Endodermal cell (in vitro differentiated cells): ENCODE data around the gene ETV7. TPM values are rescaled to one million over a fixed set of nuclear protein-coding genes. Genes with fewer than 3 reads are reported as not detected.
A peak's percentile ranks its signal among the peaks of the same experiment; 100 is the strongest.

ENCODE experiments used
- DNase-seq: peaks from one replicate; pipeline ENCODE4 v3.0.0-alpha.2; 2017
- H3K27ac ChIP-seq: 2 replicates; pipeline ENCODE4 v1.5.1; 2013; ENCODE audit warnings: mild to moderate bottlenecking, low read depth, low read length, moderate library complexity
- H3K27me3 ChIP-seq: 2 replicates; pipeline ENCODE4 v1.6.1; 2013; ENCODE audit warnings: mild to moderate bottlenecking, low read length, moderate library complexity; ENCODE audit not compliant: insufficient read depth, control insufficient read depth, poor library complexity, severe bottlenecking
- H3K36me3 ChIP-seq: 2 replicates; pipeline ENCODE4 v1.7.0; 2013; ENCODE audit warnings: mild to moderate bottlenecking, low read length, moderate library complexity; ENCODE audit not compliant: control insufficient read depth, insufficient read depth
- H3K4me1 ChIP-seq: one replicate; pipeline ENCODE4 v1.7.0; 2013; ENCODE audit warnings: low read length; ENCODE audit not compliant: control insufficient read depth, insufficient read depth
- H3K4me3 ChIP-seq: 2 replicates; pipeline ENCODE4 v1.5.1; 2013; ENCODE audit warnings: mild to moderate bottlenecking, low read length, moderate library complexity
- H3K9ac ChIP-seq: 2 replicates; pipeline ENCODE4 v1.6.1; 2013; ENCODE audit warnings: mild to moderate bottlenecking, low read length, moderate library complexity; ENCODE audit not compliant: poor library complexity, severe bottlenecking; ENCODE audit errors: extremely low read depth
- H3K9me3 ChIP-seq: 2 replicates; pipeline ENCODE4 v1.6.1; 2013; ENCODE audit warnings: mild to moderate bottlenecking, low read length, moderate library complexity; ENCODE audit not compliant: control insufficient read depth
- H3K27ac Mint-ChIP-seq: 2 replicates; pipeline ENCODE4 v1.8.0; 2020; ENCODE audit warnings: mixed read lengths
- H3K27me3 Mint-ChIP-seq: 2 replicates; pipeline ENCODE4 v1.8.0; 2021; ENCODE audit warnings: mild to moderate bottlenecking, mixed read lengths; ENCODE audit not compliant: insufficient read depth
- H3K36me3 Mint-ChIP-seq: 2 replicates; pipeline ENCODE4 v1.8.0; 2020; ENCODE audit warnings: low read depth, mixed read lengths
- H3K4me1 Mint-ChIP-seq: 2 replicates; pipeline ENCODE4 v1.8.0; 2020; ENCODE audit warnings: mixed read lengths
- H3K4me3 Mint-ChIP-seq: 2 replicates; pipeline ENCODE4 v1.8.0; 2020; ENCODE audit warnings: mild to moderate bottlenecking, moderate library complexity, mixed read lengths
- H3K9me3 Mint-ChIP-seq: 2 replicates; pipeline ENCODE4 v1.8.0; 2020; ENCODE audit warnings: mild to moderate bottlenecking, mixed read lengths
- WGBS, 2 experiments: methylation state at CpG; one replicate each; pipeline versions ENCODE4 v1.1.5 to v1.1.7; 2013; ENCODE audit warnings: missing lambda C conversion rate in 2 of 2, mixed read lengths in 1 of 2; ENCODE audit not compliant: insufficient coverage in 1 of 2, insufficient read length in 1 of 2; 5-methylcytosine and 5-hydroxymethylcytosine counted together
- total RNA-seq, 2 donors: library from RNA; stranded (reverse); fragmentation: NEBNext Ultra II Directional in 1 of 2; extraction: Animal tissue kit (Norgen Biotek cat#: 25700) in 1 of 2; gene quantifications; 2 replicates in 1 of 2; 3 replicates in 1 of 2; pipeline ENCODE4 v1.2.1, GENCODE V29; 2021
- TF ChIP-seq, protein P1 (sequence below): fragments of 200-600 bp; sonication (generic); conservative IDR thresholded peaks from 2 replicates; pipeline ENCODE4 v1.5.0; 2021; ENCODE audit warnings: antibody characterized with exemption, mild to moderate bottlenecking

ETV7 gene
- total RNA-seq, 2 donors from 2014 or later, result 0.42 TPM

DNA sequence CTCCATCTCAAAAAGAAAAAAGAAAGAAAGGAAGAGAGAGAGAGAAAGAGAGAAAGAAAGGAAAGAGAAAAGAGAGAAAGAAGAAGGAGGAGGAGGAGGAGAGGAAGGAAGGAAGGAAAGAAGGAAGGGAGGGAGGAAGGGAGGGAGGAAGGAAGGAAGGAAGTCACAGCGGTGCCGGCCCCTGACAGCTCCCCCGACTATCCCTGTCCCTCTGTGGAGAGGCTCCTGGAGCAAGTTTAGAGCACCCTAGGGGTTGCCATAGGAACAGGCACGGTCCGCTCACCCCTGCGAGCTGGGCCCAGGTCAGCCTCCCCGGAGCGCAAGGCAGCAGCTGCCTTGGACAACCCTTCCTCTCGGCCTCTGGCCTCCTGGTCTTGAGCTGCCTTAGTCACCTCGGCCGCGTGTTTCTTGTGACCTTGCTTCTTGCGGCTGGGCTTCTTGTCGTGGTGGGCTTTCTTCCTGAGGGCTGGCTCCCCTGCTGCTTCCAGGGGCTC lies 57.6 kb downstream of the ETV7 start:
- 60 to 80% methylated on average over 11 to 14 of the region's 14 CpGs for WGBS, 2 experiments
- peaks cover 9% of the 10 kb centered on the region for H3K4me1 Mint-ChIP-seq

DNA sequence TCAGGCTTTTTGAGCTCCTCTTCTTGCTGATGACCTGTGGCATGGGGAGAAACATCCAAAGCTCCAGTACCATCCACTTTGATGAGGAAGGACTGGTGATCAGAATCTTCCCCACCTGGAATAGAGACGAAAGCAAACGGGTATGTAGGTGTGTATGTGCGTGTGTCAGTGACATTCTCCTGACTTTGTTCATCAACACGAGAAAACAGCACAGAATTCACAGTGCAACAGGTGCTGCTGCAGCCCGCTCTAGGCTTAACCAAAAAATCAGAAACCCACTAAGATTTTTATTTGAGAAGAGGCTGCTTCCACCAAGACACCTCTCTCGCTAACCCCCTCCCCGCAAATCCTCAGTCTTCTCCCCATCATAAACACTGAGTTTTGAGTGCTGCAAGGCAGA lies 58.9 kb downstream of the ETV7 start:
- H3K27ac ChIP-seq, result no peak overlapping the region
- no peaks in the 10 kb centered on the region for H3K4me1 ChIP-seq
- H3K4me3 ChIP-seq, result no peak overlapping the region
- H3K4me3 Mint-ChIP-seq, result no peak overlapping the region
- WGBS, 2 experiments, result 90 to 94% methylated on average over 3 to 7 of the region's 7 CpGs
- peaks cover 2% of the 10 kb centered on the region for H3K4me1 Mint-ChIP-seq
- H3K27me3 Mint-ChIP-seq, result peaks cover 4% of the 10 kb centered on the region
- H3K9ac ChIP-seq, result no peak overlapping the region
- no peaks in the 10 kb centered on the region for H3K36me3 Mint-ChIP-seq
- TF ChIP-seq, protein P1, sequence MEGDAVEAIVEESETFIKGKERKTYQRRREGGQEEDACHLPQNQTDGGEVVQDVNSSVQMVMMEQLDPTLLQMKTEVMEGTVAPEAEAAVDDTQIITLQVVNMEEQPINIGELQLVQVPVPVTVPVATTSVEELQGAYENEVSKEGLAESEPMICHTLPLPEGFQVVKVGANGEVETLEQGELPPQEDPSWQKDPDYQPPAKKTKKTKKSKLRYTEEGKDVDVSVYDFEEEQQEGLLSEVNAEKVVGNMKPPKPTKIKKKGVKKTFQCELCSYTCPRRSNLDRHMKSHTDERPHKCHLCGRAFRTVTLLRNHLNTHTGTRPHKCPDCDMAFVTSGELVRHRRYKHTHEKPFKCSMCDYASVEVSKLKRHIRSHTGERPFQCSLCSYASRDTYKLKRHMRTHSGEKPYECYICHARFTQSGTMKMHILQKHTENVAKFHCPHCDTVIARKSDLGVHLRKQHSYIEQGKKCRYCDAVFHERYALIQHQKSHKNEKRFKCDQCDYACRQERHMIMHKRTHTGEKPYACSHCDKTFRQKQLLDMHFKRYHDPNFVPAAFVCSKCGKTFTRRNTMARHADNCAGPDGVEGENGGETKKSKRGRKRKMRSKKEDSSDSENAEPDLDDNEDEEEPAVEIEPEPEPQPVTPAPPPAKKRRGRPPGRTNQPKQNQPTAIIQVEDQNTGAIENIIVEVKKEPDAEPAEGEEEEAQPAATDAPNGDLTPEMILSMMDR, result no peak
- no peak for DNase-seq
- H3K9me3 Mint-ChIP-seq, result no peaks in the 10 kb centered on the region
- no peak overlapping the region for H3K27ac Mint-ChIP-seq
- no peaks in the 10 kb centered on the region for H3K9me3 ChIP-seq
- H3K27me3 ChIP-seq, result peaks cover 10% of the 10 kb centered on the region
- H3K36me3 ChIP-seq, result no peaks in the 10 kb centered on the region

More for the DNA sequence above, 57.6 kb downstream of the ETV7 start:
- peak; percentile 78 for DNase-seq
- Histone ChIP-seq H3K4me3 (no peak overlapping the region), H3K36me3 (no peaks in the 10 kb centered on the region), H3K4me1 (no peaks in the 10 kb centered on the region), H3K9me3 (no peaks in the 10 kb centered on the region), H3K9ac (no peak overlapping the region), H3K27ac (no peak overlapping the region), H3K27me3 (peaks cover 10% of the 10 kb centered on the region)
- TF ChIP-seq, protein P1, result no peak
- Mint-ChIP-seq H3K9me3 (no peaks in the 10 kb centered on the region), H3K4me3 (no peak overlapping the region), H3K36me3 (no peaks in the 10 kb centered on the region), H3K27ac (no peak overlapping the region), H3K27me3 (peaks cover 10% of the 10 kb centered on the region)

DNA sequence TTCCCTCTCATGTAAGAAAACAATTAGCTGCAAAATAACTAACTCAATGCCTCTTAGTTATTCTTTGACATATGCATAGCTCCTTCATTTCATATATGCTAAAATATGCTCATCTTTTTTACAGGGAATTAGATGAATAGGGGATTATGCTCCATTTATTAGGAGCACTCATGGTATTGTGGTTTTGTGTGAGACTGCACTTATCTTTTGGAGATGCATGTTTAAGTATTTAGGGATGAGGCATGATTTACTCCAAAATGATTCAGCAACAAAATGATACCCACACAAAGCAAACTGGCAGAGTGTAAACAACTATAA lies 59.6 kb downstream of the ETV7 start:
- peaks cover 2% of the 10 kb centered on the region for H3K27me3 ChIP-seq
- TF ChIP-seq, protein P1, result no peak
- no peaks in the 10 kb centered on the region for H3K9me3 Mint-ChIP-seq
- no peaks in the 10 kb centered on the region for H3K36me3 Mint-ChIP-seq
- H3K36me3 ChIP-seq, result no peaks in the 10 kb centered on the region
- H3K27ac Mint-ChIP-seq, result no peak overlapping the region
- H3K4me3 ChIP-seq, result no peak overlapping the region
- H3K9me3 ChIP-seq, result no peaks in the 10 kb centered on the region
- peaks cover 2% of the 10 kb centered on the region for H3K4me1 Mint-ChIP-seq
- DNase-seq, result no peak
- no peak overlapping the region for H3K9ac ChIP-seq
- no peak overlapping the region for H3K27ac ChIP-seq
- peaks cover 4% of the 10 kb centered on the region for H3K27me3 Mint-ChIP-seq
- no peaks in the 10 kb centered on the region for H3K4me1 ChIP-seq
- no peak overlapping the region for H3K4me3 Mint-ChIP-seq
